K562 (cell line): ENCODE data around the gene MPC2.

Experiments
- ATF2 ChIP-seq: sonication (generic); formaldehyde crosslinking; IDR thresholded peaks from 2 replicates; pipeline ENCODE4 v1.8.1; 2022; ENCODE audit warnings: missing genetic modification reagents
- CREB1 ChIP-seq, 2 experiments: sonication (generic) in 1 of 2; formaldehyde crosslinking in 1 of 2; IDR thresholded peaks; 2 replicates each; pipeline versions ENCODE4 v1.6.1 to v1.8.0; 2012 to 2022; ENCODE audit warnings: inconsistent platforms in 1 of 2, mild to moderate bottlenecking in 1 of 2, missing genetic modification reagents in 1 of 2, moderate library complexity in 1 of 2
- HMG20B ChIP-seq: fragments of 250-450 bp; sonication (Bioruptor Pico); IDR thresholded peaks from 2 replicates; pipeline ENCODE4 v1.5.0; 2021; ENCODE audit warnings: mild to moderate bottlenecking
- JUNB ChIP-seq: fragments of 450-650 bp; formaldehyde crosslinking; conservative IDR thresholded peaks from 2 replicates; pipeline ENCODE4 v1.4.0; 2020; ENCODE audit warnings: mild to moderate bottlenecking
- NR2C2 ChIP-seq, 2 experiments: fragments of 200-800 bp in 1 of 2; sonication (Bioruptor generic) in 1 of 2; sonication (generic) in 1 of 2; formaldehyde crosslinking in 1 of 2; IDR thresholded peaks; 2 replicates each; pipeline versions ENCODE4 v1.6.1 to v1.8.0; 2016 to 2022; ENCODE audit warnings: mild to moderate bottlenecking in 1 of 2, missing compliant biosample characterization in 1 of 2, missing genetic modification characterization in 1 of 2, missing genetic modification reagents in 1 of 2

- no peak for TF ChIP-seq NR2C2 (CRISPR knock-in tag; IDR thresholded peaks at IDR 0.05)
- TF ChIP-seq NR2C2 (tag; IDR thresholded peaks at IDR 0.05): no peak
- TF ChIP-seq CREB1 (IDR thresholded peaks at IDR 0.05): no peak
- TF ChIP-seq CREB1 (CRISPR knock-in tag; IDR thresholded peaks at IDR 0.05): no peak
- no peak for TF ChIP-seq ATF2 (CRISPR knock-in tag)
- no peak for TF ChIP-seq JUNB (CRISPR knock-in tag)
- no peak for TF ChIP-seq HMG20B (CRISPR knock-in tag)
These were observed 65.5 kb downstream of the MPC2 start for GRCh38 chr1:167871331-167871730.
